MM.1S (cell line): ENCODE measurements around the gene GRB2.
"Not testable (repeated sequence)": the region's sequence is repeated elsewhere in the genome, so short reads cannot be mapped to it uniquely, and the experiment has no call there.

ENCODE experiments used
- DNase-seq: peaks from one replicate; pipeline ENCODE4 v3.0.0-alpha.2; 2015
- H2AFZ ChIP-seq: fragments of 300-600 bp; sonication (generic); 2 replicates; pipeline ENCODE4 v1.6.0; 2016; ENCODE audit warnings: antibody characterized with exemption, low read length
- H3F3A ChIP-seq: fragments of 300-600 bp; sonication (generic); 2 replicates; pipeline ENCODE4 v1.6.1; 2016; ENCODE audit warnings: mild to moderate bottlenecking, antibody characterized with exemption, low read length, moderate library complexity, mixed read lengths; ENCODE audit not compliant: insufficient read depth
- H3K27ac ChIP-seq: fragments of 300-600 bp; sonication (generic); 2 replicates; pipeline ENCODE4 v1.5.1; 2016; ENCODE audit warnings: mild to moderate bottlenecking, low read length
- H3K27me3 ChIP-seq: fragments of 300-600 bp; sonication (generic); replicated peaks from 2 replicates; pipeline ENCODE4 v1.6.0; 2016; ENCODE audit warnings: low read length; ENCODE audit not compliant: insufficient read depth
- H3K36me3 ChIP-seq: fragments of 300-600 bp; sonication (generic); replicated peaks from 2 replicates; pipeline ENCODE4 v1.6.1; 2016; ENCODE audit warnings: mild to moderate bottlenecking, low read length, mixed read lengths; ENCODE audit not compliant: insufficient read depth
- H3K4me1 ChIP-seq: fragments of 300-600 bp; sonication (generic); 2 replicates; pipeline ENCODE4 v1.6.1; 2016; ENCODE audit warnings: low read length, mixed read lengths
- H3K4me2 ChIP-seq: fragments of 300-600 bp; sonication (generic); 2 replicates; pipeline ENCODE4 v1.6.0; 2016; ENCODE audit warnings: low read depth, low read length
- H3K4me3 ChIP-seq: fragments of 300-600 bp; sonication (generic); 2 replicates; pipeline ENCODE4 v1.5.1; 2016; ENCODE audit warnings: low read length, mixed read lengths
- H3K79me2 ChIP-seq: fragments of 300-600 bp; sonication (generic); 2 replicates; pipeline ENCODE4 v1.6.1; 2016; ENCODE audit warnings: mixed run types, low read length, mixed read lengths
- H3K9ac ChIP-seq: fragments of 300-600 bp; sonication (generic); 2 replicates; pipeline ENCODE4 v1.6.1; 2016; ENCODE audit warnings: low read length, mixed read lengths
- H3K9me2 ChIP-seq: fragments of 300-600 bp; sonication (generic); replicated peaks from 2 replicates; pipeline ENCODE4 v1.6.1; 2016; ENCODE audit warnings: mild to moderate bottlenecking, low read length, mixed read lengths; ENCODE audit not compliant: insufficient read depth
- H3K9me3 ChIP-seq: fragments of 300-600 bp; sonication (generic); replicated peaks from 2 replicates; pipeline ENCODE4 v1.6.1; 2016; ENCODE audit warnings: mild to moderate bottlenecking, low read length, mixed read lengths; ENCODE audit not compliant: insufficient read depth
- H4K20me1 ChIP-seq: fragments of 300-600 bp; sonication (generic); 2 replicates; pipeline ENCODE4 v1.6.1; 2016; ENCODE audit warnings: mild to moderate bottlenecking, low read length, moderate library complexity, mixed read lengths; ENCODE audit not compliant: insufficient read depth
- EZH2 ChIP-seq: fragments of 300-600 bp; sonication (generic); optimal IDR thresholded peaks from 2 replicates; pipeline ENCODE3; 2017; ENCODE audit warnings: low read depth, mild to moderate bottlenecking, antibody characterized with exemption, low read length, mixed read lengths
- EZH2phosphoT487 ChIP-seq: fragments of 300-600 bp; sonication (generic); IDR thresholded peaks from 2 replicates; pipeline ENCODE4 v1.6.1; 2018; ENCODE audit warnings: antibody characterized with exemption, low read length
- TF ChIP-seq, protein P1 (sequence below): fragments of 300-600 bp; sonication (generic); IDR thresholded peaks from 2 replicates; pipeline ENCODE4 v1.5.1; 2016; ENCODE audit warnings: antibody characterized with exemption, low read length, mixed read lengths

The GRB2 gene

DNA sequence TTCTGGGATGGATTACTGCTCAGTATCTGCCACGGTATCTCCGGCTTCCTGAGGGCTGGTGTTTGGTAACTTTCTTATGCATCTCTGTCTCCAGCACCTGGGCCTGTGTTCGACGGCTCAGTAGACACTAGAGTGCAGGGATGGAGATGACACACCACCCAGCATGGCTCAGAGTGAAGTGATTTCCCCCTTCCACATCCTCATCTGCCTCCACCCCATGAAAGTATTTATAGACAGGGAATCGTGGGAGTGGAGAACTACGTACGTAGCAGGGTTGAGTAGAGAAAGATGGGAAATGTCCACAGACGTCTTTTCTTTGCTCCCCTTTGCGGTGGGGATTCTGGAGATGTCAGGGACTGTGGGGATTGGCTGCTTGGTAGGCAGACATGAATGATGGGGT, 104.4 kb downstream of the GRB2 start:
- H3K9ac ChIP-seq: no peak overlapping the region
- no peaks in the 10 kb centered on the region for H3K9me3 ChIP-seq
- no peaks in the 10 kb centered on the region for H3K36me3 ChIP-seq
- no peaks in the 10 kb centered on the region for H4K20me1 ChIP-seq
- no peaks in the 10 kb centered on the region for H3K9me2 ChIP-seq
- DNase-seq: no peak
- no peak for TF ChIP-seq EZH2
- TF ChIP-seq EZH2phosphoT487: no peak
- TF ChIP-seq, protein P1, sequence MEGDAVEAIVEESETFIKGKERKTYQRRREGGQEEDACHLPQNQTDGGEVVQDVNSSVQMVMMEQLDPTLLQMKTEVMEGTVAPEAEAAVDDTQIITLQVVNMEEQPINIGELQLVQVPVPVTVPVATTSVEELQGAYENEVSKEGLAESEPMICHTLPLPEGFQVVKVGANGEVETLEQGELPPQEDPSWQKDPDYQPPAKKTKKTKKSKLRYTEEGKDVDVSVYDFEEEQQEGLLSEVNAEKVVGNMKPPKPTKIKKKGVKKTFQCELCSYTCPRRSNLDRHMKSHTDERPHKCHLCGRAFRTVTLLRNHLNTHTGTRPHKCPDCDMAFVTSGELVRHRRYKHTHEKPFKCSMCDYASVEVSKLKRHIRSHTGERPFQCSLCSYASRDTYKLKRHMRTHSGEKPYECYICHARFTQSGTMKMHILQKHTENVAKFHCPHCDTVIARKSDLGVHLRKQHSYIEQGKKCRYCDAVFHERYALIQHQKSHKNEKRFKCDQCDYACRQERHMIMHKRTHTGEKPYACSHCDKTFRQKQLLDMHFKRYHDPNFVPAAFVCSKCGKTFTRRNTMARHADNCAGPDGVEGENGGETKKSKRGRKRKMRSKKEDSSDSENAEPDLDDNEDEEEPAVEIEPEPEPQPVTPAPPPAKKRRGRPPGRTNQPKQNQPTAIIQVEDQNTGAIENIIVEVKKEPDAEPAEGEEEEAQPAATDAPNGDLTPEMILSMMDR: no peak
- H3K4me2 ChIP-seq: no peak overlapping the region
- H3K4me1 ChIP-seq: peaks cover 8% of the 10 kb centered on the region; the same call in 1 of the 2 replicates
- no peak overlapping the region for H3K27ac ChIP-seq
- H3F3A ChIP-seq: peaks cover 26% of the 10 kb centered on the region
- H2AFZ ChIP-seq: no peak overlapping the region
- no peaks in the 10 kb centered on the region for H3K27me3 ChIP-seq
- H3K79me2 ChIP-seq: no peaks in the 10 kb centered on the region
- H3K4me3 ChIP-seq: no peak overlapping the region

DNA sequence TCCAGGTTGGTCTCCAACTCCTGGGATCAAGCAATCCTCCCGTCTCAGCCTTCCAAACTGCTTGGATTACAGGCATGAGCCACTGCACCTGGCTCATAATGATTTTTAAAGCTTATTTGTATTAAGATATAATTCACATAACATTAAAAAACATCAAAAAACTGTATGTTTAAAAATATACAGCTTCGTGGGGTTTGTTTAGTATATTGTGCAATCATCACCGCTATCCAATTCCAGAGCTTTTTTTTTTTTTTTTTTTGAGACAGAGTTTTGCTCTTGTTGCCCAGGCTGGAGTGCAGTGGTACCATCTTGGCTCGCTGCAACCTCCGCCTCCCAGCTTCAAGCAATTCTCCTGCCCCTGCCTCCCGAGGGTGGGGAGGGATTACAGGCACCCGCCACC, 105.2 kb downstream of the GRB2 start:
- no peak for DNase-seq
- TF ChIP-seq EZH2: no peak
- TF ChIP-seq, protein P1: no peak
- TF ChIP-seq EZH2phosphoT487: no peak
- Histone ChIP-seq H3K4me3 (no peak overlapping the region), H3K9me2 (no peaks in the 10 kb centered on the region), H3K27me3 (no peaks in the 10 kb centered on the region), H3K36me3 (no peaks in the 10 kb centered on the region), H3K4me1 (peaks cover 15% of the 10 kb centered on the region), H3F3A (peaks cover 34% of the 10 kb centered on the region), H4K20me1 (no peaks in the 10 kb centered on the region), H3K27ac (no peak overlapping the region), H3K9me3 (no peaks in the 10 kb centered on the region), H3K9ac (no peak overlapping the region), H3K79me2 (no peaks in the 10 kb centered on the region), H3K4me2 (no peak overlapping the region), H2AFZ (no peak overlapping the region)

- peak overlapping the region; percentile 49 for H3K9ac ChIP-seq
- H4K20me1 ChIP-seq: no peaks in the 10 kb centered on the region
- H3K79me2 ChIP-seq: no peaks in the 10 kb centered on the region
- DNase-seq: peak; percentile 79
- H3K9me3 ChIP-seq: no peaks in the 10 kb centered on the region
- no peaks in the 10 kb centered on the region for H3K36me3 ChIP-seq
- peak overlapping the region; percentile 8; the same call in 1 of the 2 replicates for H3K4me3 ChIP-seq
- no peaks in the 10 kb centered on the region for H3K9me2 ChIP-seq
- H3K27ac ChIP-seq: peak overlapping the region; percentile 81
- peak overlapping the region; percentile 53 for H3K4me2 ChIP-seq
- H3F3A ChIP-seq: peaks cover 45% of the 10 kb centered on the region
- TF ChIP-seq, protein P1: no peak
- TF ChIP-seq EZH2phosphoT487 (no peak), EZH2 (no peak)
- peaks cover 21% of the 10 kb centered on the region for H3K4me1 ChIP-seq
- peak overlapping the region; percentile 36 for H2AFZ ChIP-seq
- no peaks in the 10 kb centered on the region for H3K27me3 ChIP-seq
Observed at GRCh38 chr17:75295201-75296158, 110.0 kb downstream of the GRB2 start.

- peaks cover 49% of the 10 kb centered on the region for H3F3A ChIP-seq
- not testable (repeated sequence) for H3K27ac ChIP-seq, H2AFZ ChIP-seq, H3K4me2 ChIP-seq, DNase-seq, H3K9ac ChIP-seq, H3K9me3 ChIP-seq, H3K4me3 ChIP-seq, H3K36me3 ChIP-seq, H4K20me1 ChIP-seq, H3K9me2 ChIP-seq, H3K27me3 ChIP-seq
- H3K4me1 ChIP-seq: peaks cover 18% of the 10 kb centered on the region
- H3K79me2 ChIP-seq: peaks cover 11% of the 10 kb centered on the region
Observed at GRCh38 chr17:75292810-75293448, 112.5 kb downstream of the GRB2 start.
